ENCODE data around the gene RPL21.
A peak's percentile ranks its signal among the peaks of the same experiment; 100 is the strongest.

RPL21 gene

GRCh38 chr13:27273658-27274425, 22.5 kb downstream of the RPL21 start:
- DNase-seq (ENCODE audit: low read depth) = no peak
- H3K4me3 ChIP-seq (ENCODE audit: control insufficient read depth, low read depth, low read length) = no peak overlapping the region
- TF ChIP-seq, protein P1, sequence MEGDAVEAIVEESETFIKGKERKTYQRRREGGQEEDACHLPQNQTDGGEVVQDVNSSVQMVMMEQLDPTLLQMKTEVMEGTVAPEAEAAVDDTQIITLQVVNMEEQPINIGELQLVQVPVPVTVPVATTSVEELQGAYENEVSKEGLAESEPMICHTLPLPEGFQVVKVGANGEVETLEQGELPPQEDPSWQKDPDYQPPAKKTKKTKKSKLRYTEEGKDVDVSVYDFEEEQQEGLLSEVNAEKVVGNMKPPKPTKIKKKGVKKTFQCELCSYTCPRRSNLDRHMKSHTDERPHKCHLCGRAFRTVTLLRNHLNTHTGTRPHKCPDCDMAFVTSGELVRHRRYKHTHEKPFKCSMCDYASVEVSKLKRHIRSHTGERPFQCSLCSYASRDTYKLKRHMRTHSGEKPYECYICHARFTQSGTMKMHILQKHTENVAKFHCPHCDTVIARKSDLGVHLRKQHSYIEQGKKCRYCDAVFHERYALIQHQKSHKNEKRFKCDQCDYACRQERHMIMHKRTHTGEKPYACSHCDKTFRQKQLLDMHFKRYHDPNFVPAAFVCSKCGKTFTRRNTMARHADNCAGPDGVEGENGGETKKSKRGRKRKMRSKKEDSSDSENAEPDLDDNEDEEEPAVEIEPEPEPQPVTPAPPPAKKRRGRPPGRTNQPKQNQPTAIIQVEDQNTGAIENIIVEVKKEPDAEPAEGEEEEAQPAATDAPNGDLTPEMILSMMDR (IDR thresholded peaks at IDR 0.05; ENCODE audit: control insufficient read depth, insufficient read depth, low read depth, low read length, missing control alignments) = no peak

DNA sequence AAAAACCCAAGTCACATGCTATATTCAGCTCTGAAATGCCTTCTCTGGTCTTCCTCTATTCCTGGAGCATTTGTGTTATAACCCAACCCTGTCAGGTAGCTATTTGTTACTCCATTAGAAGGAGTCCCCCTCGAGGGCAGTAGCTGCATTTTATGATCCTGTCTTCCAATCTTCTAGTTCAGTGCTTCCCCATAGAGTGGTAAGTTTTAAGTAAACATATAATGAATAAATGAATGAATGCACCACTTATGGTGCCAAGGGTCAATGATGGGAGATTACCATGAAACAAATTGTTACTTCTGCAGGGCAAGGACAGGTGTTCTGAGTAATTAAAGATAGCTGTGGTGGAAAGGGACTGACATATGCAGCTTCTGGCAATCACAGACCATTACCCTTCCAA, 23.3 kb downstream of the RPL21 start:
- H3K4me3 ChIP-seq (ENCODE audit: control insufficient read depth, low read depth, low read length) = no peak overlapping the region
- DNase-seq (ENCODE audit: low read depth) = no peak
- TF ChIP-seq, protein P1 (IDR thresholded peaks at IDR 0.05; ENCODE audit: control insufficient read depth, insufficient read depth, low read depth, low read length, missing control alignments) = no peak

DNA sequence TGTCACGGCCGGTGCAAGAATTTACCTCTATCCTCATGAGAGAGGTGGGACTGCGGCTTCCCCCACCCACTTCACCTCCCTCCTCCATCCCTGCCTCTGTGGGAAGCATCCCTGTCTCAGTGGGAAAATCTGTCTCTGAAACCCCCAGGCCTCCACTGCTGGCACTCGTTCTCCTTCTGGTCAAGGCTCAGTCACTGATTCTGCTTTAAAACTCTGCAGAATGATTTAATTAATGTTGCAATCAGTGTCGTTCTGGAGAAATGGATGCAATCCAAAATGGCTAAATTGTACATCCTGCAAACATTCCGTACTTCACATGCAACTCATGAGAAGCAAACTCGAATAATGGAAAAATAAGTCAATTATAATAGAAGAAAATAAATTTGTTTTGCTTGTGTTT, 24.8 kb downstream of the RPL21 start:
- no peak overlapping the region for H3K4me3 ChIP-seq (ENCODE audit: control insufficient read depth, low read depth, low read length)
- TF ChIP-seq, protein P1 (IDR thresholded peaks at IDR 0.05; ENCODE audit: control insufficient read depth, insufficient read depth, low read depth, low read length, missing control alignments) = no peak
- DNase-seq (ENCODE audit: low read depth) = peak; percentile 68

DNA sequence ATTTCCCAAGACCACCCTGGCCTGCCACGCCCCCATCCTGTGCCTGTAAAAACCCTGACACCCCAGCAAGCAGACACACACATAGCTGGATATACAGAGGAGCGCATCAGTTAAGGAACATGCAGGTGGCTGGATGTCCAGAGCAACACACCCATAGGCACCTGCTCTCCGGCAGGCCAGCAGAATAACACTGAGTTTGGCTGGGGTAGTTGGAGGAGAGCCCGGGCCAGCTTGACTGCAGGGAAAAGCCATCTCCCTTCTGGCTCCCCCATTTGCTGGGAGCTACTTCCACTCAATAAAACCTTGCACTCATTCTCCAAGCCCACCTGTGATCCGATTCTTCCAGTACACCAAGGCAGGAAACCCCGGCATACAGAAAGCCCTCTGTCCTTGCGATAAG, 28.1 kb downstream of the RPL21 start:
- H3K4me3 ChIP-seq (ENCODE audit: control insufficient read depth, low read depth, low read length) = no peak overlapping the region
- no peak for DNase-seq (ENCODE audit: low read depth)
- TF ChIP-seq, protein P1 (IDR thresholded peaks at IDR 0.05; ENCODE audit: control insufficient read depth, insufficient read depth, low read depth, low read length, missing control alignments) = no peak

- no peak for DNase-seq (ENCODE audit: low read depth)
- no peak overlapping the region for H3K4me3 ChIP-seq (ENCODE audit: control insufficient read depth, low read depth, low read length)
- TF ChIP-seq, protein P1 (IDR thresholded peaks at IDR 0.05; ENCODE audit: control insufficient read depth, insufficient read depth, low read depth, low read length, missing control alignments) = no peak
These were observed 28.8 kb downstream of the RPL21 start for GRCh38 chr13:27280009-27280656.

- TF ChIP-seq, protein P1 (IDR thresholded peaks at IDR 0.05; ENCODE audit: control insufficient read depth, insufficient read depth, low read depth, low read length, missing control alignments) = no peak
- no peak for DNase-seq (ENCODE audit: low read depth)
- no peak overlapping the region for H3K4me3 ChIP-seq (ENCODE audit: control insufficient read depth, low read depth, low read length)
These were observed 29.5 kb downstream of the RPL21 start for GRCh38 chr13:27280841-27281240.
